ENCODE measurements around the gene NMNAT3. TPM values are rescaled to one million over a fixed set of nuclear protein-coding genes. Genes with fewer than 3 reads are reported as not detected.

The NMNAT3 gene
- polyA plus RNA-seq, 1 donor (not counting 4 experiments of a cell fraction or from before 2014, with no cell fraction given), result 1.6 TPM

- Histone ChIP-seq H3K4me2 (ENCODE audit: control insufficient read depth, extremely low read depth, insufficient read depth, low read depth, low read length) (no peak overlapping the region), H3K27me3 (ENCODE audit: control insufficient read depth, extremely low read depth, insufficient read depth, low read length) (no peaks in the 10 kb centered on the region), H3K79me2 (ENCODE audit: control insufficient read depth, insufficient read depth, low read length) (no peaks in the 10 kb centered on the region), H3K27ac (ENCODE audit: control insufficient read depth, insufficient read depth, low read length) (no peak overlapping the region), H4K20me1 (ENCODE audit: control insufficient read depth, extremely low read depth, insufficient read depth, low read length) (no peaks in the 10 kb centered on the region), H3K9me1 (ENCODE audit: control insufficient read depth, extremely low read depth, insufficient read depth, low read length) (no peaks in the 10 kb centered on the region), H3K36me3 (ENCODE audit: control insufficient read depth in 2 of 2, extremely low read depth in 1 of 2, insufficient read depth in 2 of 2, low read length in 2 of 2) (no peaks in the 10 kb centered on the region), H3K9me3 (ENCODE audit: control insufficient read depth, low read depth, low read length) (no peaks in the 10 kb centered on the region), H3K9ac (ENCODE audit: control insufficient read depth, extremely low read depth, insufficient read depth, low read length) (no peak overlapping the region), H2AFZ (ENCODE audit: control insufficient read depth, low read length) (no peak overlapping the region), H3K4me3 (ENCODE audit: control insufficient read depth in 2 of 3, extremely low read depth in 1 of 3, insufficient read depth in 2 of 3, low read depth in 1 of 3, low read length in 3 of 3) (no peak overlapping the region), H3K4me1 (ENCODE audit: control insufficient read depth, extremely low read depth, insufficient read depth, low read length) (no peaks in the 10 kb centered on the region)
- dilution Hi-C loops (cut with MboI; ENCODE audit: extremely low pct_ligation_motif_present, low sequenced_read_pairs), result no loop called here
- FAIRE-seq, result no peak
- DNase-seq (ENCODE audit: low read depth, low spot score), result no peak
- no peak for TF ChIP-seq CTCF (optimal IDR thresholded peaks at IDR 0.05 in 1 of 3, IDR thresholded peaks at IDR 0.05 in 1 of 3, conservative IDR thresholded peaks at IDR 0.05 in 1 of 3; ENCODE audit: extremely low read depth in 1 of 3, insufficient read depth in 2 of 3, low read length in 3 of 3)
- TF ChIP-seq EZH2 (IDR thresholded peaks at IDR 0.05; ENCODE audit: low read length), result no peak
Observed at GRCh38 chr3:139610886-139611285, 66.9 kb downstream of the NMNAT3 start.

- Histone ChIP-seq H3K4me2 (ENCODE audit: control insufficient read depth, extremely low read depth, insufficient read depth, low read depth, low read length) (no peak overlapping the region), H3K4me3 (ENCODE audit: control insufficient read depth in 2 of 3, extremely low read depth in 1 of 3, insufficient read depth in 2 of 3, low read depth in 1 of 3, low read length in 3 of 3) (no peak overlapping the region), H3K36me3 (ENCODE audit: control insufficient read depth in 2 of 2, extremely low read depth in 1 of 2, insufficient read depth in 2 of 2, low read length in 2 of 2) (no peaks in the 10 kb centered on the region), H3K9ac (ENCODE audit: control insufficient read depth, extremely low read depth, insufficient read depth, low read length) (no peak overlapping the region), H3K27me3 (ENCODE audit: control insufficient read depth, extremely low read depth, insufficient read depth, low read length) (no peaks in the 10 kb centered on the region), H4K20me1 (ENCODE audit: control insufficient read depth, extremely low read depth, insufficient read depth, low read length) (no peaks in the 10 kb centered on the region), H3K79me2 (ENCODE audit: control insufficient read depth, insufficient read depth, low read length) (no peaks in the 10 kb centered on the region), H3K27ac (ENCODE audit: control insufficient read depth, insufficient read depth, low read length) (no peak overlapping the region), H3K4me1 (ENCODE audit: control insufficient read depth, extremely low read depth, insufficient read depth, low read length) (no peaks in the 10 kb centered on the region), H3K9me1 (ENCODE audit: control insufficient read depth, extremely low read depth, insufficient read depth, low read length) (no peaks in the 10 kb centered on the region), H3K9me3 (ENCODE audit: control insufficient read depth, low read depth, low read length) (no peaks in the 10 kb centered on the region), H2AFZ (ENCODE audit: control insufficient read depth, low read length) (no peak overlapping the region)
- FAIRE-seq (no peak), DNase-seq (ENCODE audit: low read depth, low spot score) (no peak)
- dilution Hi-C loops (cut with MboI; ENCODE audit: extremely low pct_ligation_motif_present, low sequenced_read_pairs), result no loop called here
- TF ChIP-seq EZH2 (IDR thresholded peaks at IDR 0.05; ENCODE audit: low read length) (no peak), CTCF (optimal IDR thresholded peaks at IDR 0.05 in 1 of 3, IDR thresholded peaks at IDR 0.05 in 1 of 3, conservative IDR thresholded peaks at IDR 0.05 in 1 of 3; ENCODE audit: extremely low read depth in 1 of 3, insufficient read depth in 2 of 3, low read length in 3 of 3) (no peak)
Observed at GRCh38 chr3:139608924-139609323, 68.8 kb downstream of the NMNAT3 start.

Measured in keratinocyte (primary cell).